Skeletal muscle cell (primary cell): ENCODE data around the gene DRG2.

Experiments used
- DNase-seq: peaks from one replicate; pipeline ENCODE4 v3.0.0-alpha.2; 2010; ENCODE audit warnings: low read depth
- H3K4me3 ChIP-seq: 2 replicates; pipeline ENCODE4 v1.5.1; 2011; ENCODE audit warnings: low read depth, mild to moderate bottlenecking, control low read depth, low read length, moderate library complexity

Gene DRG2

GRCh38 chr17:18139498-18139897, 51.8 kb downstream of the DRG2 start:
- DNase-seq, result no peak
- no peak overlapping the region for H3K4me3 ChIP-seq

DNA sequence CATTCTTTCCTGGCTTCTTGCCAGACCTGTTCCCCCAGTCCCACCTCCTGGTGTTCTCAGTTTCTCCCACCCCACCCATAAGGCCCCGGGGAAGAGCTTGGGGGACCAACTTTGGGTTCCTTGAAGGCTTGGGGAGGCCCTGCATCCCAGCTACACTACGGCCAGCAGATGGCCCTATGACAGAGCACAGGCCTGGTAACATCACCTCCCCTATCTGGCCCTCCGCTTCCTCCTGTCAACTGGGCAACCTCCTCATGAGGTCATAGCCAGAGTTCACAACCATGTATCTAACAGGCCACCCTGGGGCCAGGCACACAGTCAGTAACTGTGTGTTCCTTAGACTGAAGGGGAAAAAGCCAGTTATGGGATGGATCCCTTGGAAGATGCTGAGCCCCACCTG, 52.2 kb downstream of the DRG2 start:
- no peak overlapping the region for H3K4me3 ChIP-seq

DNA sequence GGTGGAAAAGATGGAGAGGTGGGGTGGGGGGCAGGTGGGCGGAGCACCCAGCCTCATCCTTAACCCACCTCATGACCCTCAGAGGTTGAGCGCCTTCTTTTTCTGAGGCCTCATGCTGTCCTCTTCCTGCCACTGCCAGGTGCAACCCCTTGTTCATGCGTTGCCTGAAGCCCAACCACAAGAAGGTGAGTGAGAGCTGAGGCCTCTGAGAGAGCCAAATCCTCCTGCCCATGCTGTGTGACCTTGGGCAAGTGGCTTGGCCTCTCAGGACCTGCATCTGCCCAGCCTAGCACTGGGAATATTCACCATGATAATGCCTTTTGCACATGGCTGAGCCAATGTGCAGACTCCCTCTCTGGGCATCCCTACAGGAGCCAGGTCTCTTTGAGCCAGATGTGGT, 52.9 kb downstream of the DRG2 start:
- DNase-seq, result no peak
- H3K4me3 ChIP-seq, result no peak overlapping the region

More for the DNA sequence above, 52.2 kb downstream of the DRG2 start:
- DNase-seq, result no peak

- H3K4me3 ChIP-seq, result no peak overlapping the region
- no peak for DNase-seq
Observed at GRCh38 chr17:18141210-18141803, 53.6 kb downstream of the DRG2 start.

- H3K4me3 ChIP-seq, result no peak overlapping the region
- no peak for DNase-seq
Observed at GRCh38 chr17:18142417-18142816, 54.7 kb downstream of the DRG2 start.

GRCh38 chr17:18143044-18143936, 55.5 kb downstream of the DRG2 start:
- no peak for DNase-seq
- H3K4me3 ChIP-seq, result no peak overlapping the region

GRCh38 chr17:18144261-18144660, 56.5 kb downstream of the DRG2 start:
- no peak for DNase-seq
- no peak overlapping the region for H3K4me3 ChIP-seq

DNA sequence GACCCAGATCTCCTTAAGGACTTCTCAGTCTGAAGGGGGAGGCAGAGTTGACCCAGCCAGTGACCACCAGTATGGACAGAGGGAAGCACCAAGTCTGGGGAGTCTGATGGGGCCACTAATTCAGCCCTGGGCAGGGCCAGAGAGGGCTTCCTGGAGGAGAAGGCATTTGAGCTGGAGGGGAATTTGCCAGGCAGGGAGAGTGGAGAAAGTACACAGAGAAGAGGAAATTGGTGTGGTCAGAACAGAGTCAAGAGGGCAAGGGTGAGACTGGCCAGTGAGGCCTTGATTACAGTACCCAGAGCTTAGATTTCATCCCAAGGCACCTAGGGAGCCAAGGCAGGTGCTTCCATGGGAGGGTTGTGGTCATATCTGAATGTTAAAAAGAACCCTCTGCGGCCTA, 57.1 kb downstream of the DRG2 start:
- DNase-seq, result no peak
- no peak overlapping the region for H3K4me3 ChIP-seq

DNA sequence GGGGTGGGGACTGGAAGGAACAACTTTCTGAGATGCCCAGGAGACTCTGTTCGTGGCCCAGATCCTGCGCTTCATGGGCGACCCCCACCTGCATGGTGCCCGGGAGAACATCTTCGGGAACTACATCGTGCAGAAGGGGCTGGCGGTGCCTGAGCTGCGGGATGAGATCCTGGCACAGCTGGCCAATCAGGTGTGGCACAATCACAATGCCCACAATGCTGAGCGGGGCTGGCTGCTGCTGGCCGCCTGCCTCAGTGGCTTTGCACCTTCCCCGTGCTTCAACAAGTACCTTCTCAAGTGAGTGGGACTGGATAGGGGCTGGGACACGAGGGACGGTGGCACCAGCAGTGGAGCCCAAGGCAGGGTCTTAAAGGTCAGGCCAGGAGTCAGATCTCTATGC, 58.1 kb downstream of the DRG2 start:
- DNase-seq, result no peak
- no peak overlapping the region for H3K4me3 ChIP-seq

- H3K4me3 ChIP-seq, result no peak overlapping the region
- no peak for DNase-seq
Observed at GRCh38 chr17:18146259-18146658, 58.5 kb downstream of the DRG2 start.

- no peak overlapping the region for H3K4me3 ChIP-seq
- DNase-seq, result no peak
Observed at GRCh38 chr17:18146980-18147379, 59.2 kb downstream of the DRG2 start.

- no peak overlapping the region for H3K4me3 ChIP-seq
- DNase-seq, result no peak
Observed at GRCh38 chr17:18148586-18148985, 60.8 kb downstream of the DRG2 start.

GRCh38 chr17:18151290-18151689, 63.5 kb downstream of the DRG2 start:
- no peak for DNase-seq
- no peak overlapping the region for H3K4me3 ChIP-seq

DNA sequence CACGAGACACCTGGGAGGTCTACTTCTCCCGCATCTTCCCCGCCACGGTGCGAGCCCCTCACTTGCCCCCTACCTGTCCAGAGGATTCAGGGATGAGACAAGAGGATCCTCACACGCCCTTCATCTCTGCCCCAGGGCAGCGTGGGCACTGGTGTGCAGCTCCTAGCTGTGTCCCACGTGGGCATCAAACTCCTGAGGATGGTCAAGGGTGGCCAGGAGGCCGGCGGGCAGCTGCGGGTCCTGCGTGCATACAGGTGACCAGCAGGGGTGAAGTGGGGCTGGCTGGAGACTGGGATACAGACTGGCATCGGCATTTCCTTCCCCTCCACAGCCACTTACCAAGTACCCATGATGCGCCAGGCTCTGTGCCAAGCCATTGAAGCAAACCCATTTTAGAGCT, 67.4 kb downstream of the DRG2 start:
- H3K4me3 ChIP-seq, result no peak overlapping the region

GRCh38 chr17:18156171-18156975, 68.6 kb downstream of the DRG2 start:
- no peak overlapping the region for H3K4me3 ChIP-seq
- no peak for DNase-seq

More for the DNA sequence above, 67.4 kb downstream of the DRG2 start:
- DNase-seq, result no peak

DNA sequence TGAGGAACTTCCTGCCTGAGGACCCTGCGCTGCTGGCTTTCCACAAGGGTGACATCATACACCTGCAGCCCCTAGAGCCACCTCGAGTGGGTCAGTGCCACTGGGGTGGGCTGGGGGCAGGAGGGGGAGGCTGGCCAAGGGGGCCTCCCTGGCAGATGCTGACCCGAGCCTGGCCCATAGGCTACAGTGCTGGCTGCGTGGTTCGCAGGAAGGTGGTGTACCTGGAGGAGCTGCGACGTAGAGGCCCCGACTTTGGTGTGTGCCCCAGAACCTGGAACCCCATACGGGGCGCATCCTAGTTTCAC, 69.2 kb downstream of the DRG2 start:
- no peak for DNase-seq
- H3K4me3 ChIP-seq, result no peak overlapping the region
